Measurements from ENCODE around the gene NTRK1.

The NTRK1 gene

GRCh38 chr1:156833603-156834002 lies 27.1 kb upstream of the NTRK1 start:
- Histone ChIP-seq H3K9me3 (no peaks in the 10 kb centered on the region), H3K36me3 (no peaks in the 10 kb centered on the region), H3K27me3 (peaks cover 0 to 62% of the 10 kb centered on the region in 2 donors), H3K4me1 (no peaks in the 10 kb centered on the region), H3K4me3 (no peak overlapping the region), H3K27ac (no peak overlapping the region)
- intact Hi-C loops (cut with DNase I; ENCODE audit: low total_unique reads): no loop called here
- TF ChIP-seq, protein P1, sequence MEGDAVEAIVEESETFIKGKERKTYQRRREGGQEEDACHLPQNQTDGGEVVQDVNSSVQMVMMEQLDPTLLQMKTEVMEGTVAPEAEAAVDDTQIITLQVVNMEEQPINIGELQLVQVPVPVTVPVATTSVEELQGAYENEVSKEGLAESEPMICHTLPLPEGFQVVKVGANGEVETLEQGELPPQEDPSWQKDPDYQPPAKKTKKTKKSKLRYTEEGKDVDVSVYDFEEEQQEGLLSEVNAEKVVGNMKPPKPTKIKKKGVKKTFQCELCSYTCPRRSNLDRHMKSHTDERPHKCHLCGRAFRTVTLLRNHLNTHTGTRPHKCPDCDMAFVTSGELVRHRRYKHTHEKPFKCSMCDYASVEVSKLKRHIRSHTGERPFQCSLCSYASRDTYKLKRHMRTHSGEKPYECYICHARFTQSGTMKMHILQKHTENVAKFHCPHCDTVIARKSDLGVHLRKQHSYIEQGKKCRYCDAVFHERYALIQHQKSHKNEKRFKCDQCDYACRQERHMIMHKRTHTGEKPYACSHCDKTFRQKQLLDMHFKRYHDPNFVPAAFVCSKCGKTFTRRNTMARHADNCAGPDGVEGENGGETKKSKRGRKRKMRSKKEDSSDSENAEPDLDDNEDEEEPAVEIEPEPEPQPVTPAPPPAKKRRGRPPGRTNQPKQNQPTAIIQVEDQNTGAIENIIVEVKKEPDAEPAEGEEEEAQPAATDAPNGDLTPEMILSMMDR (IDR thresholded peaks at IDR 0.05): no peak
- DNase-seq: no peak

DNA sequence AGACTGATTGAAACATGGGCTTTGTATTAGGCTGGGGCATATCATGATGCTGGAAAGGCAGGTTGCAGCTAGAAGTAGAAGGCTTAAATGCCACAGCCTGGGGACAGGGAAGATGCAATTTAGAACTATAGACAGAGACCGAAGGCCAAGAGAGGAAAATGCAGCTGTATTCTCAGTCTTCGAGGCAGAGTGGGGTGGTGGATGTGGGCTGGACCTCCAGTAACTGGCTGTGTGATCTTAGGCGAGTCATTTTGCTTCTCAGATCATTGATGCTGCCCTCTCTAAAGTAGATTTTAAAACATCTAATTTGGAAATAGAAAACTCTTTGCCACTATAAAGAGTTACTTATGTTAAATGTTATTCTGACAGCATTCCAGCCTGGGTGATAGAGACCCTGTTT lies 26.3 kb upstream of the NTRK1 start:
- Histone ChIP-seq H3K27ac (no peak overlapping the region), H3K36me3 (no peaks in the 10 kb centered on the region), H3K4me3 (no peak overlapping the region), H3K9me3 (no peaks in the 10 kb centered on the region), H3K4me1 (no peaks in the 10 kb centered on the region), H3K27me3 (peaks cover 0 to 69% of the 10 kb centered on the region in 2 donors)
- TF ChIP-seq, protein P1 (IDR thresholded peaks at IDR 0.05): no peak
- intact Hi-C loops (cut with DNase I; ENCODE audit: low total_unique reads): no loop called here
- no peak for DNase-seq

DNA sequence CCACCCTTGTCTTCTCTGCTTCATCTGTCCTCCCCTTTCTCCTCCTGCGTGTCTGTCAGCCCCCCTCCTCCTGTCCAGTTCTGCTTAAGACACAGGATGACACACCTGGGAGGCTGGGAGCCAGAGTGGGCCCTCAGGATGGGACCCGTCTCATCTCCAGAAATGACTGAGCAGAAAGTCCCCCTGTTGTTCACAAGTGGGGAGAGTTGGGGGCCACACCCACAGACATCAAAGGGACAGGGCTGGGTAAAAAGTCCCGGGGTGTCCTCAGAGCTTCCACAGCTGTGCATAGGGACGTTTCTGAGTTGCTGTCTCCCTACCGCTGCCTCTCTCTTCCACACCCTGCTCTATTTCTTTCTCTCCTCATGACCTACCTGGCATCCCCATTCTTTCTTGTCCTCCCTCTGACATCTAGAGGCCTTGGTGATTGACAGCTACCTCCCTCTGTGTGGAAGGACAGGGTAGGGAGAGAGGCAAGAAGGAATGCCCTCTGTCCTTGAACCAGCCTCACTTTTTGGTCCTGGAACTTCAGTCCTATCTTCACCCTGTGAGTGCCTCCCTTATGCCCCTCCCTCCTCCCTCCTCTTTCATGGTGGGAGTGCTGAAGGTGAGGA lies 24.5 kb upstream of the NTRK1 start:
- no peak for DNase-seq
- TF ChIP-seq, protein P1 (IDR thresholded peaks at IDR 0.05): no peak
- H3K27ac ChIP-seq: no peak overlapping the region
- no peaks in the 10 kb centered on the region for H3K4me1 ChIP-seq
- H3K36me3 ChIP-seq: no peaks in the 10 kb centered on the region
- no peaks in the 10 kb centered on the region for H3K9me3 ChIP-seq
- intact Hi-C loops (cut with DNase I; ENCODE audit: low total_unique reads): no loop called here
- H3K27me3 ChIP-seq: peaks cover 0 to 75% of the 10 kb centered on the region in 2 donors
- H3K4me3 ChIP-seq: no peak overlapping the region

GRCh38 chr1:156836892-156837291 lies 23.8 kb upstream of the NTRK1 start:
- Histone ChIP-seq H3K4me3 (no peak overlapping the region), H3K27me3 (peaks cover 0 to 76% of the 10 kb centered on the region in 2 donors), H3K9me3 (no peaks in the 10 kb centered on the region), H3K27ac (no peak overlapping the region), H3K4me1 (no peaks in the 10 kb centered on the region), H3K36me3 (no peaks in the 10 kb centered on the region)
- intact Hi-C loops (cut with DNase I; ENCODE audit: low total_unique reads): no loop called here
- no peak for DNase-seq
- TF ChIP-seq, protein P1 (IDR thresholded peaks at IDR 0.05): no peak

GRCh38 chr1:156838972-156839371 lies 21.7 kb upstream of the NTRK1 start:
- no peak overlapping the region for H3K27ac ChIP-seq
- H3K4me3 ChIP-seq: no peak overlapping the region
- H3K9me3 ChIP-seq: no peaks in the 10 kb centered on the region
- H3K27me3 ChIP-seq: peaks cover 0 to 86% of the 10 kb centered on the region in 2 donors
- no peak for DNase-seq
- H3K36me3 ChIP-seq: no peaks in the 10 kb centered on the region
- intact Hi-C loops (cut with DNase I; ENCODE audit: low total_unique reads): no loop called here
- TF ChIP-seq, protein P1 (IDR thresholded peaks at IDR 0.05): peak; percentile 65 to 83
- no peaks in the 10 kb centered on the region for H3K4me1 ChIP-seq
